Osteoblast (primary cell): Measurements from ENCODE around the gene GAP43. TPM values are rescaled to one million over a fixed set of nuclear protein-coding genes. Genes with fewer than 3 reads are reported as not detected.

Source experiments
- DNase-seq: peaks from one replicate; pipeline ENCODE4 v3.0.0; 2011; ENCODE audit warnings: low spot score, mixed read lengths; ENCODE audit not compliant: insufficient read length; ENCODE audit errors: missing footprints
- H2AFZ ChIP-seq: 2 replicates; pipeline ENCODE4 v1.6.0; 2011; ENCODE audit warnings: mild to moderate bottlenecking, low read length
- H3K27ac ChIP-seq: 2 replicates; pipeline ENCODE4 v1.5.1; 2011; ENCODE audit warnings: mild to moderate bottlenecking, low read depth, low read length, moderate library complexity
- H3K27me3 ChIP-seq: 2 replicates; pipeline ENCODE4 v1.6.0; 2012; ENCODE audit warnings: mild to moderate bottlenecking, control low read depth, inconsistent platforms, low read length, moderate library complexity; ENCODE audit not compliant: insufficient read depth
- H3K36me3 ChIP-seq: 2 replicates; pipeline ENCODE4 v1.5.1; 2011; ENCODE audit warnings: mild to moderate bottlenecking, low read length, control low read depth, moderate library complexity; ENCODE audit not compliant: insufficient read depth
- H3K4me1 ChIP-seq: 2 replicates; pipeline ENCODE4 v1.5.1; 2011; ENCODE audit warnings: mild to moderate bottlenecking, low read length, control low read depth, moderate library complexity; ENCODE audit not compliant: insufficient read depth
- H3K4me2 ChIP-seq: 2 replicates; pipeline ENCODE4 v1.6.0; 2011; ENCODE audit warnings: mild to moderate bottlenecking, low read length; ENCODE audit not compliant: insufficient read depth
- H3K4me3 ChIP-seq: fragments of 200-600 bp; sonication (generic); 3 replicates; pipeline ENCODE4 v1.5.1; 2012; ENCODE audit warnings: mild to moderate bottlenecking, low read length, inconsistent platforms; ENCODE audit not compliant: insufficient read depth
- H3K79me2 ChIP-seq: 2 replicates; pipeline ENCODE4 v1.6.0; 2012; ENCODE audit warnings: mild to moderate bottlenecking, low read length, control low read depth, inconsistent platforms; ENCODE audit not compliant: insufficient read depth
- H3K9me3 ChIP-seq: 2 replicates; pipeline ENCODE4 v1.5.1; 2011; ENCODE audit warnings: low read depth, low read length, control low read depth
- H4K20me1 ChIP-seq: 2 replicates; pipeline ENCODE4 v1.6.0; 2012; ENCODE audit warnings: mild to moderate bottlenecking, low read length, control low read depth; ENCODE audit not compliant: insufficient read depth
- total RNA-seq: library from RNA; depleted of rRNA; stranded (reverse); fragments of >200 nt; gene quantifications from 2 replicates; pipeline ENCODE4 v1.2.3, GENCODE V29; 2012
- TF ChIP-seq, protein P1 (sequence below): IDR thresholded peaks from 2 replicates; pipeline ENCODE4 v1.5.1; 2011; ENCODE audit warnings: mild to moderate bottlenecking, low read depth, low read length, moderate library complexity; ENCODE audit errors: extremely low read depth

The GAP43 gene
- total RNA-seq, 1 donor: 3.6 TPM

DNA sequence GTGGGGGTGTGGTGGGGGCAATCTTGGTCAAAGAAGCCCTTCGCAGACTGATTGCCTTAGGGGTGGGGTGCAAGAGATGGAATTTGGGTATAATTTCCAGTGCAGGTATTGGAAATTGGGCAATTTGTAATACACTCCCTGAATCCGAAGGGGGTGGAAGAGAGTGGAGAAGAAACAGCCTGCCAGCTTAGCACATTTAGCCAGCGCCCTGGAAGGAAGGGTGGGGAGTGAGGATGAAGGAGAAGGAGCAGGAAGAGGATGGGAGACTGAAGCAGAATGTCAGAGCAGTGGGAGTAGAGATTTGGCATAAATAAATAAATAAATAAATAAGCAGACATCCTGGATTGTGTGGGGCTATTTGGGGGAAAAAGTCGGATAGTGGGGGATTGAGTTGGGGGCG lies 1.6 kb downstream of the GAP43 start:
- DNase-seq: no peak
- Histone ChIP-seq H3K27me3 (peaks cover 39% of the 10 kb centered on the region), H2AFZ (no peak overlapping the region), H3K4me2 (no peak overlapping the region), H3K4me1 (peaks cover 8% of the 10 kb centered on the region), H3K9me3 (no peaks in the 10 kb centered on the region), H3K27ac (no peak overlapping the region), H3K4me3 (no peak overlapping the region), H4K20me1 (no peaks in the 10 kb centered on the region), H3K36me3 (no peaks in the 10 kb centered on the region), H3K79me2 (no peaks in the 10 kb centered on the region)
- TF ChIP-seq, protein P1, sequence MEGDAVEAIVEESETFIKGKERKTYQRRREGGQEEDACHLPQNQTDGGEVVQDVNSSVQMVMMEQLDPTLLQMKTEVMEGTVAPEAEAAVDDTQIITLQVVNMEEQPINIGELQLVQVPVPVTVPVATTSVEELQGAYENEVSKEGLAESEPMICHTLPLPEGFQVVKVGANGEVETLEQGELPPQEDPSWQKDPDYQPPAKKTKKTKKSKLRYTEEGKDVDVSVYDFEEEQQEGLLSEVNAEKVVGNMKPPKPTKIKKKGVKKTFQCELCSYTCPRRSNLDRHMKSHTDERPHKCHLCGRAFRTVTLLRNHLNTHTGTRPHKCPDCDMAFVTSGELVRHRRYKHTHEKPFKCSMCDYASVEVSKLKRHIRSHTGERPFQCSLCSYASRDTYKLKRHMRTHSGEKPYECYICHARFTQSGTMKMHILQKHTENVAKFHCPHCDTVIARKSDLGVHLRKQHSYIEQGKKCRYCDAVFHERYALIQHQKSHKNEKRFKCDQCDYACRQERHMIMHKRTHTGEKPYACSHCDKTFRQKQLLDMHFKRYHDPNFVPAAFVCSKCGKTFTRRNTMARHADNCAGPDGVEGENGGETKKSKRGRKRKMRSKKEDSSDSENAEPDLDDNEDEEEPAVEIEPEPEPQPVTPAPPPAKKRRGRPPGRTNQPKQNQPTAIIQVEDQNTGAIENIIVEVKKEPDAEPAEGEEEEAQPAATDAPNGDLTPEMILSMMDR: no peak

DNA sequence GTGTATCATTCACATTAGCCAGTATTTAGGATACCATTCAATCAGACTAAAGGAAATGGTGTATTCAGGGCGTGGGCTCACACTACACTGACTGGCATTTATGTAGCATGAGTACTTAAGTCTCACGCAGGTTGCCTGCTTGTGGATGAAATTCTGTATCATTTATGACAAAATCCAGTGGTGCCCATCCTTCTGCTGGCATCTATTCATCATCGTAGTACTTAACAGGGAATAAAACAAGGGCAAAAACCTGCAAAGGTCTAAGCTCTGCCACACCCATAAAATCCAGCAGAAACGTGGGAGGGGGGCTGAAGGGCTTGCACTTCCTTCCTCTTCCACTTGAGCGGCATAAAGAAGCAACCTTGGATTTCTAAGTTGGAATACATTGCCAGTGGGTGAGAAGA lies 2.7 kb downstream of the GAP43 start:
- TF ChIP-seq, protein P1: no peak
- no peaks in the 10 kb centered on the region for H3K79me2 ChIP-seq
- H2AFZ ChIP-seq: no peak overlapping the region
- H3K4me2 ChIP-seq: no peak overlapping the region
- H3K4me1 ChIP-seq: peaks cover 8% of the 10 kb centered on the region
- H3K4me3 ChIP-seq: no peak overlapping the region
- DNase-seq: no peak
- no peaks in the 10 kb centered on the region for H4K20me1 ChIP-seq
- no peaks in the 10 kb centered on the region for H3K9me3 ChIP-seq
- H3K27ac ChIP-seq: no peak overlapping the region
- H3K36me3 ChIP-seq: no peaks in the 10 kb centered on the region
- H3K27me3 ChIP-seq: peaks cover 39% of the 10 kb centered on the region

DNA sequence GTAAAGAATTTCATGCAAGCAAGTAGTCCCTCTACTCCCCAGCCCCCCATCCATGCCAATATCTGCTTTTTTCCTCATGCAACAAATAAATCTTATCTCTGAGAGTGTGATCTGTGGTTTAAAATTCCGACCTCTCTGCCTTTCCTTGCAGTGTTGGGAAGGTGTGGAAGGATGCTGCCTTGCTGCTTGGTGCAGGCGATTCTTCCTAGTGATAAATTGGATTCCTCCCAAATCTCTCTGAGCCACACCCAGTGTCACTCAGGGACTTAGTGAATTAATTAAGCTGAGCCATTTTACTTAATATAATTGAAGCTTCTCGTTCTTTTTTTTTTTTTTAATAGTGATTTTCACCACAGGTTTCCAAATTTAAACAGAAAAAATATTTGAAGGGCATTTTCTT lies 3.4 kb downstream of the GAP43 start:
- Histone ChIP-seq H3K4me1 (peaks cover 8% of the 10 kb centered on the region), H2AFZ (no peak overlapping the region), H3K36me3 (no peaks in the 10 kb centered on the region), H4K20me1 (no peaks in the 10 kb centered on the region), H3K4me2 (no peak overlapping the region), H3K79me2 (no peaks in the 10 kb centered on the region), H3K27ac (no peak overlapping the region), H3K4me3 (no peak overlapping the region), H3K27me3 (peaks cover 39% of the 10 kb centered on the region), H3K9me3 (no peaks in the 10 kb centered on the region)
- no peak for DNase-seq
- TF ChIP-seq, protein P1: no peak

DNA sequence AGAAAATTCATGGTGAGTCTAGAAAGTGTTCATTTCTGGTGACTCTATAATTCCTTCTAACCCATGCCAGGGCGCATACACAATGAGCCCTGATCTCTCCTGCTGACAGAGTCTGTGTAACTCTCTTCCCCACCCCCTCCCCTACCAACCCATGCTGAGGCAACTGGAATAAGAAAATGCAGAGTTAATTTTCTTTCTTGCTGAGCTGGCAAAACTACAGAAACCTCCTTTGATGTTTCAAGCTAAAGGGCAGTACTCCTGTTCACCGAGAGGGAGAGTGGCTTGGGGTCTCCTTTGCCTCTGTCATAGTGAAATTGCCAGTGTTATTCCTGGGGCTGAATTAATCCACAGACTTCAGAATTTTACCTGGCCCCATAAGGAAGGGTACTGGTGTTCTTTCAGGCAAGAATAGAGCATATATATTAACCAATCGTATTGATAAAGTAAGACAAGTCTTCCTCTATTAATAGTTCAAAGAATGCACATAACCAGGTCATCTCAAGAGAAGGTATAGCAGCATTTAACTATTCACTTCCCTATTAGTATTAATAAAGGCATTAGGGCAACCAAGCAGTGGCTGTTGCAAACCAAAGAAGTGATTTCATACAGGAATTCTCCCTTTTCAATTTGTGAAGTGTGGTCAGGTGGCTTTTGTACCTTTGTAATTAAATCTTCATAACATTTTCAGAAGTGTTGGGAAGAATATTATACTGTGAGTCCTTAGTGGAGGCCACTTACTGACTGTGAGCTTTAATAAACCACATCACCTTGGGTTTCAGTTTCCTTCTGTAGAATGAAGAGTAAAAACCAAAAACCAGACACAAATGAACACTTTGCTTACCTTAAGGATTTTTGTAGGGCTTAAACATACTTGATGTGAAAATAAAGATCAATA lies 4.1 kb downstream of the GAP43 start:
- Histone ChIP-seq H3K4me3 (no peak overlapping the region), H2AFZ (no peak overlapping the region), H3K9me3 (no peaks in the 10 kb centered on the region), H3K4me2 (no peak overlapping the region), H3K79me2 (no peaks in the 10 kb centered on the region), H3K27ac (no peak overlapping the region), H3K27me3 (peaks cover 39% of the 10 kb centered on the region), H3K4me1 (peaks cover 8% of the 10 kb centered on the region), H4K20me1 (no peaks in the 10 kb centered on the region), H3K36me3 (no peaks in the 10 kb centered on the region)
- DNase-seq: no peak
- TF ChIP-seq, protein P1: no peak
